Colonic mucosa (tissue), 4 donors: ENCODE results near the gene FEZF1. TPM values are rescaled to one million over a fixed set of nuclear protein-coding genes. Genes with fewer than 3 reads are reported as not detected.
A peak's percentile ranks its signal among the peaks of the same experiment; 100 is the strongest.
"Not testable (repeated sequence)": the region's sequence is repeated elsewhere in the genome, so short reads cannot be mapped to it uniquely, and the experiment has no call there.

Source experiments
- DNase-seq: peaks from one replicate; pipeline ENCODE4 v3.0.0-alpha.2; 2020
- H3K27ac ChIP-seq: fragments of 200-600 bp; one replicate; pipeline ENCODE4 v1.8.0; 2021
- H3K27me3 ChIP-seq: fragments of 200-600 bp; one replicate; pipeline ENCODE4 v1.8.0; 2021
- H3K36me3 ChIP-seq: fragments of 200-600 bp; one replicate; pipeline ENCODE4 v1.8.0; 2021
- H3K4me1 ChIP-seq: fragments of 200-600 bp; one replicate; pipeline ENCODE4 v1.8.0; 2021; ENCODE audit warnings: mild to moderate bottlenecking
- H3K4me3 ChIP-seq: fragments of 200-600 bp; one replicate; pipeline ENCODE4 v1.8.0; 2021
- H3K9ac ChIP-seq, 2 donors: one replicate each; pipeline ENCODE4 v1.7.0; 2013; ENCODE audit warnings: control low read depth in 2 of 2, low read depth in 2 of 2, low read length in 2 of 2
- H3K9me3 ChIP-seq: fragments of 200-600 bp; one replicate; pipeline ENCODE4 v1.8.0; 2021
- CTCF ChIP-seq: fragments of 200-600 bp; IDR thresholded peaks from one replicate; pipeline ENCODE4 v1.8.0; 2022; ENCODE audit warnings: antibody characterized with exemption, mild to moderate bottlenecking
- intact Hi-C: fragments of 100-400 bp; cut with DNase I; formaldehyde crosslinking; loops from one replicate; pipeline ENCODE4 v1.14.1; 2022
- total RNA-seq, 2 donors: library from RNA; stranded (reverse); fragmentation: NEBNext Ultra II Directional in 1 of 2; extraction: Animal tissue kit (Norgen Biotek cat#: 25700) in 1 of 2; gene quantifications; one replicate each; pipeline ENCODE4 v1.2.1, GENCODE V29; 2021
- donor health status: healthy.
- donor health status: DM: no; HTN: no; CAD: no.
- donor health status: DM: no; HTN: no; CAD: no.

The FEZF1 gene
- total RNA-seq, 2 donors from 2014 or later, result not detected

GRCh38 chr7:122298131-122298530 is 6.4 kb downstream of the FEZF1 start:
- peaks cover 3% of the 10 kb centered on the region for H3K4me1 ChIP-seq
- TF ChIP-seq CTCF, result no peak
- intact Hi-C loops, result no loop called here
- no peak overlapping the region for H3K9ac ChIP-seq
- no peak overlapping the region for H3K4me3 ChIP-seq
- H3K27me3 ChIP-seq, result peaks cover 52% of the 10 kb centered on the region
- H3K27ac ChIP-seq, result no peak overlapping the region
- no peaks in the 10 kb centered on the region for H3K36me3 ChIP-seq
- no peaks in the 10 kb centered on the region for H3K9me3 ChIP-seq
- no peak for DNase-seq

GRCh38 chr7:122291189-122291588 is 13.4 kb downstream of the FEZF1 start:
- Histone ChIP-seq H3K4me3 (no peak overlapping the region), H3K9ac (no peak overlapping the region), H3K36me3 (no peaks in the 10 kb centered on the region), H3K4me1 (no peaks in the 10 kb centered on the region), H3K27ac (no peak overlapping the region), H3K27me3 (no peaks in the 10 kb centered on the region), H3K9me3 (no peaks in the 10 kb centered on the region)
- intact Hi-C loops, result no loop called here
- DNase-seq, result no peak
- TF ChIP-seq CTCF, result no peak

- no peaks in the 10 kb centered on the region for H3K36me3 ChIP-seq
- H3K27ac ChIP-seq, result no peak overlapping the region
- TF ChIP-seq CTCF, result no peak
- no peaks in the 10 kb centered on the region for H3K27me3 ChIP-seq
- no peaks in the 10 kb centered on the region for H3K9me3 ChIP-seq
- intact Hi-C loops, result no loop called here
- DNase-seq, result no peak
- no peak overlapping the region for H3K9ac ChIP-seq
- no peaks in the 10 kb centered on the region for H3K4me1 ChIP-seq
- no peak overlapping the region for H3K4me3 ChIP-seq
Measured at GRCh38 chr7:122290476-122290875, 14.1 kb downstream of the FEZF1 start.

GRCh38 chr7:122289426-122289825 is 15.1 kb downstream of the FEZF1 start:
- Histone ChIP-seq H3K4me1 (no peaks in the 10 kb centered on the region), H3K27me3 (no peaks in the 10 kb centered on the region), H3K9me3 (no peaks in the 10 kb centered on the region), H3K36me3 (no peaks in the 10 kb centered on the region), H3K9ac (no peak overlapping the region), H3K4me3 (no peak overlapping the region), H3K27ac (no peak overlapping the region)
- TF ChIP-seq CTCF, result no peak
- DNase-seq, result no peak
- intact Hi-C loops, result no loop called here

DNA sequence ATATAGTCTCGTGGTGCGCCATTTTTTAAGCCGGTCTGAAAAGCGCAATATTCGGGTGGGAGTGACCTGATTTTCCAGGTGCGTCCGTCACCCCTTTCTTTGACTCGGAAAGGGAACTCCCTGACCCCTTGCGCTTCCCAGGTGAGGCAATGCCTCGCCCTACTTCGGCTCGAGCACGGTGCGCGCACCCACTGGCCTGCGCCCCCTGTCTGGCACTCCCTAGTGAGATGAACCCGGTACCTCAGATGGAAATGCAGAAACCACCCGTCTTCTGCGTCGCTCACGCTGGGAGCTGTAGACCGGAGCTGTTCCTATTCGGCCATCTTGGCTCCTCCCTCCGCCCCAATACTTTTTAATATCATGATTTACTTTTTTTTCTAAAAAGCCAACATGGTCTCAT is 19.9 kb downstream of the FEZF1 start:
- H3K27ac ChIP-seq, H3K36me3 ChIP-seq, H3K27me3 ChIP-seq, H3K9ac ChIP-seq, H3K4me1 ChIP-seq, H3K9me3 ChIP-seq, DNase-seq, intact Hi-C loops: not testable (repeated sequence)
- H3K4me3 ChIP-seq, result peak overlapping the region; percentile 24

- H3K9me3 ChIP-seq, result no peaks in the 10 kb centered on the region
- no peaks in the 10 kb centered on the region for H3K36me3 ChIP-seq
- intact Hi-C loops, result no loop called here
- no peaks in the 10 kb centered on the region for H3K27me3 ChIP-seq
- no peak overlapping the region for H3K27ac ChIP-seq
- H3K4me1 ChIP-seq, result no peaks in the 10 kb centered on the region
- H3K9ac ChIP-seq, result no peak overlapping the region
- no peak overlapping the region for H3K4me3 ChIP-seq
- DNase-seq, result no peak
- TF ChIP-seq CTCF, result no peak
Measured at GRCh38 chr7:122273117-122273516, 31.4 kb downstream of the FEZF1 start.
